K562 (cell line): ENCODE results near the gene GOLT1A. TPM values are rescaled to one million over a fixed set of nuclear protein-coding genes. Genes with fewer than 3 reads are reported as not detected.

Source experiments
- CREBBP ChIP-seq: IDR thresholded peaks from one replicate; pipeline ENCODE4 v1.6.1; 2012; ENCODE audit warnings: low read depth, mild to moderate bottlenecking, control low read depth, inconsistent platforms, low read length
- ESRRB ChIP-seq: fragments of 250-450 bp; sonication (Bioruptor Pico); IDR thresholded peaks from 2 replicates; pipeline ENCODE4 v1.5.0; 2020; ENCODE audit warnings: mild to moderate bottlenecking, moderate library complexity, borderline replicate concordance
- FOXJ3 ChIP-seq: sonication (generic); formaldehyde crosslinking; IDR thresholded peaks from 2 replicates; pipeline ENCODE4 v1.4.0; 2020; ENCODE audit warnings: mild to moderate bottlenecking, missing genetic modification reagents
- NEUROD1 ChIP-seq: fragments of 150-350 bp; IDR thresholded peaks from 2 replicates; pipeline ENCODE4 v1.6.1; 2014; ENCODE audit warnings: borderline replicate concordance, low read length, low read depth; ENCODE audit not compliant: partially characterized antibody
- ZNF12 ChIP-seq: sonication (generic); formaldehyde crosslinking; IDR thresholded peaks from 2 replicates; pipeline ENCODE4 v1.4.0; 2020; ENCODE audit warnings: mild to moderate bottlenecking, missing genetic modification reagents
- ZNF551 ChIP-seq: fragments of 250-450 bp; sonication (Bioruptor Pico); IDR thresholded peaks from 2 replicates; pipeline ENCODE4 v1.5.0; 2021; ENCODE audit warnings: mild to moderate bottlenecking, moderate library complexity
- ZNF57 ChIP-seq: fragments of 450-650 bp; formaldehyde crosslinking; IDR thresholded peaks from 2 replicates; pipeline ENCODE4 v1.4.0; 2020; ENCODE audit warnings: mild to moderate bottlenecking, moderate library complexity
- polyA plus RNA-seq, 8 experiments: library from polyadenylated mRNA; depleted of rRNA in 4 of 8; stranded (reverse) in 5 of 8; unstranded in 3 of 8; fragments of >200 nt; fragmentation: Nextera tagmentation in 2 of 8; fragmentation: Illumina TruSeq in 1 of 8; extraction: Ambion mirVana in 2 of 8; extraction: Trizol in 1 of 8; gene quantifications; 2 replicates each; pipeline versions ENCODE4 v1.2.1 to v1.2.3, GENCODE V29; 2011 to 2014; ENCODE audit warnings: inconsistent platforms in 1 of 8, missing spikeins in 1 of 8
- total RNA-seq, 7 experiments: library from RNA; depleted of rRNA in 6 of 7; stranded (reverse); fragments of >200 nt in 6 of 7; fragmentation: Illumina TruSeq in 2 of 7; extraction: Trizol in 2 of 7; gene quantifications; 2 replicates each; pipeline versions ENCODE4 v1.2.1 to v1.2.3, GENCODE V29; 2011 to 2021; ENCODE audit warnings: low replicate concordance in 1 of 7
- TF ChIP-seq, protein P1 (sequence below), 2 experiments: fragments of 450-650 bp; formaldehyde crosslinking in 1 of 2; IDR thresholded peaks; 2 replicates each; pipeline versions ENCODE4 v1.4.0 to v1.6.1; 2014 to 2020; ENCODE audit warnings: mild to moderate bottlenecking in 2 of 2, borderline replicate concordance in 1 of 2, low read depth in 1 of 2
- TF ChIP-seq, protein P2 (sequence below): fragments of 450-650 bp; formaldehyde crosslinking; IDR thresholded peaks from 2 replicates; pipeline ENCODE4 v1.4.0; 2020; ENCODE audit warnings: mild to moderate bottlenecking, mixed read lengths
- TF ChIP-seq, protein P3 (sequence below): IDR thresholded peaks from 2 replicates; pipeline ENCODE4 v1.6.1; 2012; ENCODE audit warnings: low read depth, low read length, improper control_type of control experiment, borderline replicate concordance

Gene GOLT1A
- total and polyA plus RNA-seq, 9 of the 15 experiments (the other 6 are each of a cell fraction or from before 2014, with no cell fraction given): not detected

DNA sequence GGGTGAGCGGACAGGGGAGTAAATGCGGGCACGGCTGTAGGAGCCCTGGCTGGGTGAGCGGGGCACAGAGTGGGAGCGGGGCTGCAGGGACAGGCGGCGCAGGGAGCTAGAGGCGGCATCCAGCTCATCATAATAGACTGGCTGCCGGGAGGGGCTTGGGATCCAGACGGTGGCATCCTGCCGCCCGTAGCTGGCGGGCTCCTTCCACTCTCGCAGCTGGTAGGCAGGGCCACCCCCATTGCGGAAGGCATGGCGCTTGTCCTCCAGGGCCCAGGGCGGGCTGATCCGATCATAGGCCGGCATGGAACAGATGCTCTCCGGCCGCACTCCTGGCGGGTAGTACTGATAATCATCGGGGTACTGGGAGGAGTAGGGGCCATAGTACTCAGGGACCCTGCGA lies 43.7 kb upstream of the GOLT1A start (continued):
- TF ChIP-seq, protein P1, sequence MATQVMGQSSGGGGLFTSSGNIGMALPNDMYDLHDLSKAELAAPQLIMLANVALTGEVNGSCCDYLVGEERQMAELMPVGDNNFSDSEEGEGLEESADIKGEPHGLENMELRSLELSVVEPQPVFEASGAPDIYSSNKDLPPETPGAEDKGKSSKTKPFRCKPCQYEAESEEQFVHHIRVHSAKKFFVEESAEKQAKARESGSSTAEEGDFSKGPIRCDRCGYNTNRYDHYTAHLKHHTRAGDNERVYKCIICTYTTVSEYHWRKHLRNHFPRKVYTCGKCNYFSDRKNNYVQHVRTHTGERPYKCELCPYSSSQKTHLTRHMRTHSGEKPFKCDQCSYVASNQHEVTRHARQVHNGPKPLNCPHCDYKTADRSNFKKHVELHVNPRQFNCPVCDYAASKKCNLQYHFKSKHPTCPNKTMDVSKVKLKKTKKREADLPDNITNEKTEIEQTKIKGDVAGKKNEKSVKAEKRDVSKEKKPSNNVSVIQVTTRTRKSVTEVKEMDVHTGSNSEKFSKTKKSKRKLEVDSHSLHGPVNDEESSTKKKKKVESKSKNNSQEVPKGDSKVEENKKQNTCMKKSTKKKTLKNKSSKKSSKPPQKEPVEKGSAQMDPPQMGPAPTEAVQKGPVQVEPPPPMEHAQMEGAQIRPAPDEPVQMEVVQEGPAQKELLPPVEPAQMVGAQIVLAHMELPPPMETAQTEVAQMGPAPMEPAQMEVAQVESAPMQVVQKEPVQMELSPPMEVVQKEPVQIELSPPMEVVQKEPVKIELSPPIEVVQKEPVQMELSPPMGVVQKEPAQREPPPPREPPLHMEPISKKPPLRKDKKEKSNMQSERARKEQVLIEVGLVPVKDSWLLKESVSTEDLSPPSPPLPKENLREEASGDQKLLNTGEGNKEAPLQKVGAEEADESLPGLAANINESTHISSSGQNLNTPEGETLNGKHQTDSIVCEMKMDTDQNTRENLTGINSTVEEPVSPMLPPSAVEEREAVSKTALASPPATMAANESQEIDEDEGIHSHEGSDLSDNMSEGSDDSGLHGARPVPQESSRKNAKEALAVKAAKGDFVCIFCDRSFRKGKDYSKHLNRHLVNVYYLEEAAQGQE (IDR thresholded peaks at IDR 0.05; ENCODE audit: borderline replicate concordance): no peak
- TF ChIP-seq, protein P1 (CRISPR knock-in tag; IDR thresholded peaks at IDR 0.05; ENCODE audit: low read depth): no peak
- TF ChIP-seq ZNF12 (CRISPR knock-in tag) (no peak), NEUROD1 (no peak), FOXJ3 (CRISPR knock-in tag) (no peak), ZNF57 (no peak), ZNF551 (CRISPR knock-in tag) (no peak), CREBBP (no peak), ESRRB (CRISPR knock-in tag) (no peak)
- TF ChIP-seq, protein P2, sequence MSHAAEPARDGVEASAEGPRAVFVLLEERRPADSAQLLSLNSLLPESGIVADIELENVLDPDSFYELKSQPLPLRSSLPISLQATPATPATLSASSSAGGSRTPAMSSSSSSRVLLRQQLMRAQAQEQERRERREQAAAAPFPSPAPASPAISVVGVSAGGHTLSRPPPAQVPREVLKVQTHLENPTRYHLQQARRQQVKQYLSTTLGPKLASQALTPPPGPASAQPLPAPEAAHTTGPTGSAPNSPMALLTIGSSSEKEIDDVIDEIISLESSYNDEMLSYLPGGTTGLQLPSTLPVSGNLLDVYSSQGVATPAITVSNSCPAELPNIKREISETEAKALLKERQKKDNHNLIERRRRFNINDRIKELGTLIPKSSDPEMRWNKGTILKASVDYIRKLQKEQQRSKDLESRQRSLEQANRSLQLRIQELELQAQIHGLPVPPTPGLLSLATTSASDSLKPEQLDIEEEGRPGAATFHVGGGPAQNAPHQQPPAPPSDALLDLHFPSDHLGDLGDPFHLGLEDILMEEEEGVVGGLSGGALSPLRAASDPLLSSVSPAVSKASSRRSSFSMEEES (CRISPR knock-in tag): no peak
- TF ChIP-seq, protein P3, sequence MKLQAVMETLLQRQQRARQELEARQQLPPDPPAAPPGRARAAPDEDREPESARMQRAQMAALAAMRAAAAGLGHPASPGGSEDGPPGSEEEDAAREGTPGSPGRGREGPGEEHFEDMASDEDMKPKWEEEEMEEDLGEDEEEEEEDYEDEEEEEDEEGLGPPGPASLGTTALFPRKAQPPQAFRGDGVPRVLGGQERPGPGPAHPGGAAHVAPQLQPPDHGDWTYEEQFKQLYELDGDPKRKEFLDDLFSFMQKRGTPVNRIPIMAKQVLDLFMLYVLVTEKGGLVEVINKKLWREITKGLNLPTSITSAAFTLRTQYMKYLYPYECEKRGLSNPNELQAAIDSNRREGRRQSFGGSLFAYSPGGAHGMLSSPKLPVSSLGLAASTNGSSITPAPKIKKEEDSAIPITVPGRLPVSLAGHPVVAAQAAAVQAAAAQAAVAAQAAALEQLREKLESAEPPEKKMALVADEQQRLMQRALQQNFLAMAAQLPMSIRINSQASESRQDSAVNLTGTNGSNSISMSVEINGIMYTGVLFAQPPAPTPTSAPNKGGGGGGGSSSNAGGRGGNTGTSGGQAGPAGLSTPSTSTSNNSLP: no peak
